HK-2 (cell line): ENCODE results near the gene SERPINF2.
"Not testable (repeated sequence)": the region's sequence is repeated elsewhere in the genome, so short reads cannot be mapped to it uniquely, and the experiment has no call there.

Experiments
- DNase-seq: peaks from one replicate; pipeline ENCODE4 v3.0.0-alpha.2; 2018; ENCODE audit not compliant: unreplicated experiment

The SERPINF2 gene

DNA sequence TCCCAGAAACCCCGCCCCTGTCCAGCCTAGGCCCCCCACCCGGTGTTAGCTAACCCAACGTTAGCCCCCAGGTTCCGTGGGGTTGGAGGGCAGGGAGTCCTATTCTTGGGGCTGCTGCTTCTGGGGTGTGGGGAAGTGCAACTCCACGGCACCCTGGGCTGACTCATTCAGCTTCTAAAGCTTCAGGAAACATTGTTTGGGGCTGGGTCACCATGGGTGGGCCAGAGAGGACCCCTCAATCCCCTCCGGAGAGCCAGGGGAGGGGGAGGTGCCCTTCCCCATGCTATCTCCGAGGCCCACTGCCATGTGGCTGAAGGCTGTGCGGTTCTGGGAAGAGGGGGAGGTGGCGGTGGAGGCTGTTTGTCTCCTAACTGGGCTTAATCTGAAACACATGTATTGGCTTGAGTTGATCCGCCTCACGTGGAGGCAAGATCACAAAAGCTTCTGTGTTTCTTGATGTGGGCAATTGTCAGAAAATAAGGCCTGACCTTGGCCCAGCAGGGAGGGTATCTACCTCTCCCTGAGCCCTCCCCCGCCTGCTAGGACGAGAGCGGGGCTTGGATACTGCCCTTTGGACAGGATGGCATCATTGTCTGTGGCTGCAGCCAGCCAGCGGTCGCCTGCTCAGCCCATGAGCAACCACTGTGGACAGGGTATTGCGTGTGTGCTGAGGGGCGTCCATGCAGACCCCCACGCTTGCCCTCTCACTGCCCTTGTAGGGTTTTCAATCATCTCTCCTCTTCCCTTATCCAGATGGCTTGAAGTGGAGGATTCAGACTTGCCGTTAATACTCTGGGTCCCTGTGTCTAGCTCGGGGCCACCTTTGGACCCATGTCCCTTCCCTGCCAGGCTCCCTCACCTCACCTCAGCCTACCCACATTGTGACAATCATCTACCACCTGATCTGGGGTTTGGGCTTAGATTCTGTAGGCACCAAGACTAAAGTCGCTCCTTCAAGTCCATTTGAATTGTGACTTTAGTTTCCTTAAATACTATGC lies 20.5 kb downstream of the SERPINF2 start:
- no peak for DNase-seq

DNA sequence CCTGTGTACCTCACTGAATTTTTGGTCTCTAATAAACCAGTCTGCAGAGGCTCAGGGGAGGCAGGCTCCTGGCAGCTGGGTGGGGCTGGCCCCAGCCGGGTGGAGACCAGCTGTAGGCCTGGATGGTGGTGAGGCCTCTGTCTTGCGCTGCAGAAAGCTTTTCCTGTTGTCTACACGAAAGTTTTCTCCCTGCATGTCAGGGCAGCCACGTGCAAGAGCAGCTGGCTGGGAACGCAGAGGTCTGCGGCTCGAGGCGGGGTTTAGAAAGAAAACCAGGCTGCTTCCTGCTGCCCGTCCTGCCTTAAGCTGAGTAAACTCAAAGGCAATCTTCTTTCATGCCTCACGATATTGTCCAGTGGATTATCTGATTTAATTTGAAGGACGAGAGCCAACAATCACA lies 21.6 kb downstream of the SERPINF2 start:
- DNase-seq: no peak

DNA sequence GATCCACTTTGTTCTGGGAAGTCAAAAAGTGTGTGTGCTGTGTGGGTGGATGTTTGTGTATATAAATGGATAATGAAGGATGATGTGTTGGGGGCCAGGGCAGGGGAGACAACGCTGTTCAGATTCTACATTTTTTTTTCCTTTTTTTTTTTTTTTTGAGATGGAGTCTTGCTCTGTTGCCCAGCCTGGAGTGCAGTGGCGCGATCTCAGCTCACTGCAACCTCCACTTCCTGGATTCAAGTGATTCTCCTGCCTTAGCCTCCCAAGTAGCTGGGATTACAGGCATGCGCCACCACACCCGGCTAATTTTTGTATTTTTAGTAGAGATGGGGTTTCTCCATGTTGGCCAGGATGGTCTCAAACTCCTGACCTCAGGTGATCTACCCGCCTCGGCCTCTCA lies 22.0 kb downstream of the SERPINF2 start:
- not testable (repeated sequence) for DNase-seq

DNA sequence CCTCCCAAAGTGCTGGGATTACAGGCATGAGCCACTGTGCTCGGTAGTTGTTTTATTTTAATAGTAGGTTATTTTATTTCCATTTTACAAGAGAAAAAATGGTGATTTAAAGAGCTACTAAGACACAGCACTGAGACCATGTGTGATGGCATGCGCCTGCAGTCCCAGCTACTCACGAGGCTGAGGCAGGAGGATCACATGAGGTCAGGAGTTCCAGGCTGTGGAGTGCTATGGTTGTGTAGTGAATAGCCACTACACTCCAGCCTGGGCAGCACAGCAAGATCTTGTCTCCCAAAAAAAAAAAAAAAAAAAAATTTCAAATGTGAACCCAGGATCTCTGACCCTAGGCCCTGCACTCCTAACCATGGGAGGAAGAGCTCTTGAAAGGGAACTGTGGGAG lies 22.9 kb downstream of the SERPINF2 start:
- DNase-seq: no peak

DNA sequence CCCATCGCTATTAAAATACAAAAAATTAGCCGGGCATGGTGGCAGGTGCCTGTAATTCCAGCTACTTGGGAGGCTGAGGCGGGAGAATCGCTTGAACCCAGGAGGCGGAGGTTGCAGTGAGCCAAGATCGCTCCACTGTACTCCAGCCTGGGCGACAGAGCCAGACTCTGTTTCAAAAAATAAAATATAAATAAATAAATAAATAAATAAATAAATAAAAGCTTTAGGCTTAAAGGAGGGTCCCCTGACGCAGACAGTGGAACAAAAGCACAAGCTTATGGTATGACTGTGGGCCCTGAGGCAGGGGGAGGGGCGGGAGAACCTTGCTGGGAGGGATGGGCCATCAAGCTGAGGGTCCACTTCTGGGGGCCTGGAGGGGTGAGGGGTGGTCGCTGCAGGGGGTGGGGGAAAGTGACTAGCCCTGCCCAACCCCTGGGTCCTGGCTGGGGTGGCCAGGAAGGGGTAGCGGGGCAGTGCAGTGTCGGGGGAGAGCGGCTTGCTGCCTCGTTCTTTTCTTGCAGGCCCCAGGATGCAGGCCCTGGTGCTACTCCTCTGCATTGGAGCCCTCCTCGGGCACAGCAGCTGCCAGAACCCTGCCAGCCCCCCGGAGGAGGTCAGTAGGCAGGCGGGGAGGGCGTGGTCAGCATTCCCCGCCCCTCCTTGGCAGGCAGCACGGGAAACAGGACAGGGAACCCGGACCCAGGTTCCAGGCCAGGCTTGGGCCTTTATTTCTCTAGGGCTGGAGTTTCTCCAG lies 23.9 kb downstream of the SERPINF2 start:
- DNase-seq: no peak

DNA sequence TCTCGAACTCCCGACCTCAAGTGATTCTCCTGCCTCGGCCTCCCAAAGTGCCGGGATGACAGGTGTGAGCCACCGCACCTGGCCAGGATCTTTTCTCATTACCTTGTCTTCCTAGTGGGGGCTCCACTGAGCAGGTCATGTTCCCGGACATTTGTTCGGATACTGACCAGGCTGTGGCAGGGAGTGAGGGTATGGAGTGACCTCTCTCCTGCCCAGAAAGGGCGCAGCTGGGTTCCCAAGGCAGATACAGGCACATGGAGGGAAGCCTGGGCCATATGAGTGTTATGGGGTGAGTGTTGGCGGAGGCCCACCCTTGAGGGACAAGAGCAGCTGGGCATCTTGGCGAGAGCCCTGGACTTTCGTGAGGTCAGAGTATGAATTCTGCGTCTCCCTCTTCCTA lies 24.7 kb downstream of the SERPINF2 start:
- DNase-seq: no peak

DNA sequence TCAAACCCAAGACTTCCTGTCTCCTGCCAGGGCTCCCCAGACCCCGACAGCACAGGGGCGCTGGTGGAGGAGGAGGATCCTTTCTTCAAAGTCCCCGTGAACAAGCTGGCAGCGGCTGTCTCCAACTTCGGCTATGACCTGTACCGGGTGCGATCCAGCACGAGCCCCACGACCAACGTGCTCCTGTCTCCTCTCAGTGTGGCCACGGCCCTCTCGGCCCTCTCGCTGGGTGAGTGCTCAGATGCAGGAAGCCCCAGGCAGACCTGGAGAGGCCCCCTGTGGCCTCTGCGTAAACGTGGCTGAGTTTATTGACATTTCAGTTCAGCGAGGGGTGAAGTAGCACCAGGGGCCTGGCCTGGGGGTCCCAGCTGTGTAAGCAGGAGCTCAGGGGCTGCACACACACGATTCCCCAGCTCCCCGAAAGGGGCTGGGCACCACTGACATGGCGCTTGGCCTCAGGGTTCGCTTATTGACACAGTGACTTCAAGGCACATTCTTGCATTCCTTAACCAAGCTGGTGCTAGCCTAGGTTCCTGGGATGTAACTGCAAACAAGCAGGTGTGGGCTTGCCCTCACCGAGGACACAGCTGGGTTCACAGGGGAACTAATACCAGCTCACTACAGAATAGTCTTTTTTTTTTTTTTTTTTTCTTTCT lies 27.3 kb downstream of the SERPINF2 start:
- no peak for DNase-seq

DNA sequence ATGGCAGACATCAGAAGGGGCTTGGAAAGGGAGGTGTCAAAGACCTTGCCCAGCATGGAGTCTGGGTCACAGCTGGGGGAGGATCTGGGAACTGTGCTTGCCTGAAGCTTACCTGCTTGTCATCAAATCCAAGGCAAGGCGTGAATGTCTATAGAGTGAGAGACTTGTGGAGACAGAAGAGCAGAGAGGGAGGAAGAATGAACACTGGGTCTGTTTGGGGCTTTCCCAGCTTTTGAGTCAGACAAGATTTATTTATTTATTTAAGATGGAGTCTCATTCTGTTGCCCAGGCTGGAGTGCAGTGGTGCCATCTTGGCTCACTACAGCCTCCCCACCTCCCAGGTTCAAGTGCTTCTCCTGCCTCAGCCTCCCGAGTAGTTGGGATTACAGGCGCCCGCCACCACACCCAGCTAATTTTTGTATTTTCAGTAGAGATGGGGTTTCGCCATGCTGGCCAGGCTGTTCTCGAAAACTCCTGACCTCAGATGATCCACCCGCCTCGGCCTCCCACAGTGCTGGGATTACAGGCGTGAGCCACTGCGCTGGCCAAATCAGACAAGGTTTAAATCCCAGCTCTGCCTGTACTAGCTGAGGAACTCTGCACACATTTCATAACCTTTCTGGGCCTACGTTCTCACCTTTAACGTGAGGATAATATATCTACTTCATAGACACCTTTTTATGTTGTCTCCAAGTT lies 30.5 kb downstream of the SERPINF2 start:
- not testable (repeated sequence) for DNase-seq

DNA sequence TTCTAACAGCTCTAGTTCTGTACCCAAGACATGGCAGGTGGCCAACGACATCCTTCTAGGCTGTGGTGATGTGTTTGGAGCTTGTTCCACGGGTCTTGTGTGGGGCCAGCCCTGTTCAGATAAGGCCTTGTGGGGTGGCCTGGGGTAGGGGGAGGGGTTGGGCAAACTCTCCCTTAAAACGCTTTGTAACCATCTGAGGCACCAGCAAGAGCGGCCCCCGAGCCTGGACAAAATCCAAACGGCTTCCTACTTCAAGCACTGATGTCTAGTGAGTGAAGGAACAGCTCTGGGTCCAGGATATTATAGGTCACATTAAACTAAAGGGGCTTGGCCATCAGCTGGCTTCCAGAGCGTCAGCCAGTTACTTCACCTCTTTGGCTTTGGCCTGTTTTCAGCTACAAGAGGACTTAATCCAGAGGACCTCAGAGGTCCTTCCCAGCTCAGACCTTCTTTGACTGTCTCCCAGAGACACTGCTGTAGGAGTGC lies 31.1 kb downstream of the SERPINF2 start:
- DNase-seq: no peak

DNA sequence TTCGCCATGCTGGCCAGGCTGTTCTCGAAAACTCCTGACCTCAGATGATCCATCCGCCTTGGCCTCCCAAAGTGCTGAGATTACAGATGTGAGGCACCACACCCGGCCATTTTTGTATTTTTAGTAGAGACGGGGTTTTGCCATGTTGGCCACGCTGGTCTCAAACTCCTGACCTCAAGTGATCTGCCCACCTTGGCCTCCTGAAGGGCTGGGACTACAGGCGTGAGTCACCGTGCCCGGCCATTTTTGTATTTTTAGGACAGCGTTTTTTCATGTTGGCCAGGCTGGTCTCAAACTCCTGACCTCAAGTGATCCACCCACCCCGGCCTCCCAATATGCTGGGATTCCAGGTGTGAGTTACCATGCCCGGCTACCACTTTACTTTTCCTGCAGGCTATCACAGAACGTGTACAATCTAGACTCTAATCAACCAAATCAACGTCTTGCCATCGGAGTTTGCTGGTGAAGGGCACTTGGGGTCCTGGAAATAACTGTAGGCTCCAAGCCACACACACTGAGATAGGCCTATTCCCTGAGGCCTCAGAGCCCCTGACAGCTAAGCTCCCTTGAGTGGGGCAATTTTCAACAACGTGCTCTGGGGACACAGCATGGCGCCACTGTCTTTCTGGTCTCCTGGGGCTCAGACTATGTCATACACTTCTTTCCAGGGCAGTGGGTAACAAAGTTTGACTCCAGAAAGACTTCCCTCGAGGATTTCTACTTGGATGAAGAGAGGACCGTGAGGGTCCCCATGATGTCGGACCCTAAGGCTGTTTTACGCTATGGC lies 31.9 kb downstream of the SERPINF2 start:
- no peak for DNase-seq

DNA sequence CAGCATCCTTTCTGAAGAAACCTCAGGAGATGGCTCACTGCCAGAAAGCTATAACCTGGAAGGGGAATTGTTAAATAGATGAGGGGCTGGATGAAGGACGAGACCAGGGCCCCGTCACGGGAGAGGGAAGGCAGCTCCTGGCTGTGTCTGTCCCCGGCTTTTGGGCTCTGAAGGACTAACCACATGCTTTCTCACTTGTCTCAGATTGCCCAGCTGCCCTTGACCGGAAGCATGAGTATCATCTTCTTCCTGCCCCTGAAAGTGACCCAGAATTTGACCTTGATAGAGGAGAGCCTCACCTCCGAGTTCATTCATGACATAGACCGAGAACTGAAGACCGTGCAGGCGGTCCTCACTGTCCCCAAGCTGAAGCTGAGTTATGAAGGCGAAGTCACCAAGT lies 33.7 kb downstream of the SERPINF2 start:
- no peak for DNase-seq

DNA sequence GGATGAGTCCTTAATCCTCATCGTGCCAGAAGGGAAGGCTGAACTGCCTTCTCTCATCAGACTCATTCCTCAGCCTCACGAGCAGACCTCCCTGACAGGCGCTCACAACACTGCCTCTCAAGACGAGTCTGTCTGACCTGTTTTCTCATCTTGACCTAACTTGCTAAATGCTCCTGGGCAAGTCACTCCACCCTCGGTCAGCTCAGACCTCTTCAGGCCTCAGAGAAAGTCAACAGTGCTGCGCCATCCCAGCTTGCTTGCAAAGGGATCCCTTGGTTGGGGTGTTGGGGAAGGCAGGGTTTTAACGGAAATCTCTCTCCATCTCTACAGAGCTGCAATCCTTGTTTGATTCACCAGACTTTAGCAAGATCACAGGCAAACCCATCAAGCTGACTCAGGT lies 34.2 kb downstream of the SERPINF2 start:
- DNase-seq: no peak

DNA sequence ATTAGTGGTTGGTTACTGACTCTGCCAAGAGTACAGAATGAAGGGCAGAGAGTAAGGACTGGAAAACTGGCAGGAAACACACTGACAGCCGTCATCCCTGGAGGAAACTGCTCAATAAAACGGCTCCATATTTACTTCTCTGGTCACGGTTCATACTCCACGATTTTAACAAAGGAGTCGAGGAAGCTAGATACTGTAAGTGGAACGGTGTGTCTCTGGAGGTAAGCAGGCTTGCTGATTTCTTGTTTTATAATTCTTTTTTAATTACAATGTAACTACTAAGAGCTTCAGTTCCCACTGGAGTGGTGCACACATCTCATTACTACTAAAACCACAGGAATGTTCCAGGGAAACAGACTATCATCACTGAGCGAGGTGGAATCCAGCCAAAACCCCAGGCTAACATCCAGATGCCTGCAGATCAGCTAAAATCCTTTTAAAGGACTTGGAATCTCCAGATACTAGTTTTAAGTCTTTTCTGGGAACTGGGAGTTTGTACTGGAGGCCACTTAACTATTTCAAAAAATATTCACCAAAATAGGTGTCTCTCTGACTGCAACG lies 37.0 kb downstream of the SERPINF2 start:
- DNase-seq: peak; percentile 58

DNA sequence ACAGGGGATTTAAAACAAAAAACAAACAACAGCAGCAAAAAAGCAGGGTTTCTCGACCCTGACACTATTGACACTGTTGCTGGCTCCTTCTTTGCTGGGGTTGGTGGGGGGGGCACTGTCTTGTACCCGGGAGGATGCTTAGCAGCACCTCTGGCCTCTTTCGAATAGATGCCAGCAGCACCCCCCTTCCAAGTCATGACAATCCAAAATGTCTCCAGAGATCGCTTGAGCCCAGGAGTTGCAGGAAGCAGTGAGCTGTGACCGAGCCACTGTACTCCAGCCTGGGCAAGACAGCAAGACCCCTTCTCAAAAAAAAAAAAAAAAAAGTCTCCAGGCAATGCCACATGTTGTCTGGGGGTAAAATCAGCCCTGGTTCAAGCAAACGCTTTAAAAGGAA lies 39.5 kb downstream of the SERPINF2 start:
- no peak for DNase-seq

DNA sequence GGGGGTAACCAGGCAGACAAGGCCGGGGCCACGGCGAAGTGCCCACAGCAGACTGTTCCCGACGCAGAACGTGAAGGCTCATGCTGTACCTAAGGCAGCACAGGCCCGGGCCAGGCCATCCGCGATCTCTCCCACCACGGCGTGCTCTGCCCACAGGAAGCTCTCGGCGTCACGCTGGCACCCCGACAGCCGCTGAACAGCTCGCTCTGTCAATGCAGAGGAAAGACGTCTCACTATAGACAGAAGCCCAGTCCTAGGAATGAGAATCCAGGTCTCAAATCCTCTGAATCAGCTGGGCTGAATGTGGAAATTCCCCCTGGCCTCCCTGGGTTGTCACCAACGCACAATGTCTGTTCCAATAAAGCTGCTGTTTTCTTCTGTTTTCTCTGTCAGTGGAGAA lies 40.6 kb downstream of the SERPINF2 start:
- DNase-seq: no peak

DNA sequence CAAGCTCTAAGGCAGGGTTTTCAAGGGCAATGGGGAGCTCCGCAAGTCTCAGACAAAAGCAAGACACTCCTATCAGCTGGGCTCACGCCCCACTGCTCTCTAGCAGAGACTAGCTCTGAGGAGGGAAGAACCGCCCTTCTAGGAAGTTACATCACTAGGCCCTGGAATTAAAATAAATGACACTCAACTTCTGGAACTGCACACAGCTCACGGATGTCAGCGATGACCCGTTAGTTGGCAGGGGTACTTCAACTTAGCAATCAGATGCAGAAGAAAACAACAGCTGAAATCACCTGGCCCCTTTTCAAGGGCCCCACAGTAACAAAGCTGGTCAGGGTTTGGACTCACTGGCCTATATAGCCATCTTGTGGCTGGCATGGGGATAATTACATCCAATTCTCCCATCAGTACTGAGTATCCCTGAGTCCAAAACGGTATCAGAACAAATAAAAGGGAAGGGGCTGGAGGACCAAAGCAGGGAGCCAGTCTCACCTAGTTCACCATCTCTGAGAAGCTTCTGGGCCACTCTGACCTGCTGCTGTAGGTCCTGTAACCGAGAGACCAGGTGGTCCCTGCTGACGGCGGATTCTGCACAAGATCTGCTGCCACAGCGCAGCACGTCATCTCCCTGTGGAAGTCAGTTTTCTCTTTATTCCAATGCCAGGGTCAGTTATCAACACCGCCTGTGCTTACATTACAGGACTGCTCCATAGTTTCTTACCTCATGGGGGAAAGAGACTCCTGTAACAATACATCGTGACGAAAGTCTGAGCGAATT lies 41.4 kb downstream of the SERPINF2 start:
- peak; percentile 37 for DNase-seq

DNA sequence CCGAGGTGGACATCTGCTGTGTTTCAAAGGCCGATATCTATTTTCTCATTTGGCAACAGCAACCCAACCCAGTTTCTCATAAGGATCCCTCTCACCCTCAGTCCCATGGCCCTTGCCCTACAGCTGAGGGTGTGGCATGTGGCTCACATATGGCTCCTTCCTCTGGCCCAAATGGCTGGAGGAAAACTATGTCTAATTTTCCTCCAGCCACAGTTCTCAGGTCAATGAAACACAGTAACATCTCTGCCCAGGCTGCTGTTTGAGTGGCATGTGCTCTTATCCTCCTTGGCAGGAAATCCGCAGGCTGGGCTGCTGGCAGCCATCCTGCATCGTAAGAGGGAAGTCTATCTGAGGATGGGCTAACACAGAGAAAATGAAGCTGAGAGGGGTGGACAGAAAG lies 43.3 kb downstream of the SERPINF2 start:
- DNase-seq: no peak

DNA sequence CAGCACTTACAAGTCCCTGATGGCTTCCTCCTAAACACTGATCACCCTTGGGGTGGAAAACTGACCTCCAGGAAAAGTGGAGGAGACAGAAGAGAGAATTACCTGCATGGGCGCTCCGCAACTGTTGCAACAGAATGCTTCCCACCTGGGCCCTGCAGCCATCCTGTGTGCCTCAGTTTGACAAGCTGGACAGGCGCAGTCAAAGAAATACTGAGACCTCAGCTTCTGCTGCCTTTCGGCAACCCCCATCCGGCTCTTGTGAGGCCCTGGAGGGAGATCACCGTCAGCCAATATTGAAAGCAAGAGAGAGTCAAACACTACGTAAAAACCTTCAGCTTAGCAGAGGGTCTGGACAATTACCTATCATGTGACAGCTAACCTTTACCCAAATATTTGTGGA lies 44.0 kb downstream of the SERPINF2 start:
- DNase-seq: no peak

DNA sequence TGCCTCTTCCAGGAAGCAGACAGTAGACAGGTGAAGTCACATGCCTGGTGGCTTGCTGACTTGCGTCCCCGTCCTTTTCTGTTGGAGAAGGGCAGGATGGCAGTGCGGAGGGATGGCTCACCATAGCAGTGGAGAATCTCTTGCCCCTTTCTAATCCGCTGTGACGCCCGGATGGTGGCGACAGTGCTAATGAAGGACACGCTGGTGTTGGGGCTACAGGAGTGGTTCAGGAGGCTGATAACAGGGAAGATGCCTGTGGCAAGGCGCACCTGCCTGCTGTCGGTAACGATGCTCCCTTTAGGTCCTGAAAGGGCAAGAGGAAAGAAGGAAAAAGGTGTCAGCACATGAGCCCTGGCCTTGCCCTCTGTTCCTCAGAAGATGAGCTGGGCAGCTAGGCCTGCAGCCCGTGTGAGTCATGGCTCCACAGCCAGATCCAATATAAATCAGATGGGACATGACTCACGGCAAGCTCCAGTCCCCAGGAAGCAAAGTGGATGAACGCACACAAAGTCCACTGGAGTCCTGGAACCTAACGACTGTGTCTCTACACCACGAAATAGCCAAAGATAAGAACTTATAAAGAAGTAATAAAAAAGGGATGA lies 44.7 kb downstream of the SERPINF2 start:
- peak; percentile 75 for DNase-seq
